ENCODE results near the gene CYB5R3.

DNA sequence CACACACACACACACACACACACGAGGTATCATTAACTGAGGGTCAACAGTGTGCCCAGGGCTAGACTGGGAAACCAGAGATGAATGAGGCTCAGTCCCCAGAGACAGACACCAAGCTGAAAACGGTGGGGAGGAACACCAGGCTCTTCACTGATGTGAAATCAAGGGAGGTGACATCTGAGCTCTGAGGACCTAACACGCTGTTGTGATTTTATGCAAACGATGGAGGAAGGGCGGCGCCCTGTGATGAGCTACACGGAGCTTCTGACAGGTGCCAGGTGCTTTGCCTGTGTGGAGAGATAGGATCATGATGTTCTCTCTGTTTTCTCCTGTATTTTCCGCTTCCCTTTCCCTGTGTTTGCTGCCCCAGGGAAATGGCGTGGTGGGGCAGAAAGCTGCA lies 6.5 kb upstream of the CYB5R3 start:
- TF ChIP-seq NFIC (IDR thresholded peaks at IDR 0.05; ENCODE audit: borderline replicate concordance) (no peak), EP300 (IDR thresholded peaks at IDR 0.05; ENCODE audit: borderline replicate concordance in 1 of 2, low read depth in 1 of 2, low read length in 1 of 2) (no peak), GABPA (IDR thresholded peaks at IDR 0.05; ENCODE audit: low read depth) (no peak), ELF1 (IDR thresholded peaks at IDR 0.05) (no peak), RXRA (IDR thresholded peaks at IDR 0.05; ENCODE audit: borderline replicate concordance, low read depth) (no peak), POLR2AphosphoS5 (IDR thresholded peaks at IDR 0.05; ENCODE audit: low read depth, low read length) (no peak), CHD2 (IDR thresholded peaks at IDR 0.05; ENCODE audit: low read length, partially characterized antibody) (no peak)
- TF ChIP-seq, protein P1, sequence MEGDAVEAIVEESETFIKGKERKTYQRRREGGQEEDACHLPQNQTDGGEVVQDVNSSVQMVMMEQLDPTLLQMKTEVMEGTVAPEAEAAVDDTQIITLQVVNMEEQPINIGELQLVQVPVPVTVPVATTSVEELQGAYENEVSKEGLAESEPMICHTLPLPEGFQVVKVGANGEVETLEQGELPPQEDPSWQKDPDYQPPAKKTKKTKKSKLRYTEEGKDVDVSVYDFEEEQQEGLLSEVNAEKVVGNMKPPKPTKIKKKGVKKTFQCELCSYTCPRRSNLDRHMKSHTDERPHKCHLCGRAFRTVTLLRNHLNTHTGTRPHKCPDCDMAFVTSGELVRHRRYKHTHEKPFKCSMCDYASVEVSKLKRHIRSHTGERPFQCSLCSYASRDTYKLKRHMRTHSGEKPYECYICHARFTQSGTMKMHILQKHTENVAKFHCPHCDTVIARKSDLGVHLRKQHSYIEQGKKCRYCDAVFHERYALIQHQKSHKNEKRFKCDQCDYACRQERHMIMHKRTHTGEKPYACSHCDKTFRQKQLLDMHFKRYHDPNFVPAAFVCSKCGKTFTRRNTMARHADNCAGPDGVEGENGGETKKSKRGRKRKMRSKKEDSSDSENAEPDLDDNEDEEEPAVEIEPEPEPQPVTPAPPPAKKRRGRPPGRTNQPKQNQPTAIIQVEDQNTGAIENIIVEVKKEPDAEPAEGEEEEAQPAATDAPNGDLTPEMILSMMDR (IDR thresholded peaks at IDR 0.05): no peak
- TF ChIP-seq, protein P2, sequence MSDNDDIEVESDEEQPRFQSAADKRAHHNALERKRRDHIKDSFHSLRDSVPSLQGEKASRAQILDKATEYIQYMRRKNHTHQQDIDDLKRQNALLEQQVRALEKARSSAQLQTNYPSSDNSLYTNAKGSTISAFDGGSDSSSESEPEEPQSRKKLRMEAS (IDR thresholded peaks at IDR 0.05; ENCODE audit: low read depth): no peak
- TF ChIP-seq, protein P3, sequence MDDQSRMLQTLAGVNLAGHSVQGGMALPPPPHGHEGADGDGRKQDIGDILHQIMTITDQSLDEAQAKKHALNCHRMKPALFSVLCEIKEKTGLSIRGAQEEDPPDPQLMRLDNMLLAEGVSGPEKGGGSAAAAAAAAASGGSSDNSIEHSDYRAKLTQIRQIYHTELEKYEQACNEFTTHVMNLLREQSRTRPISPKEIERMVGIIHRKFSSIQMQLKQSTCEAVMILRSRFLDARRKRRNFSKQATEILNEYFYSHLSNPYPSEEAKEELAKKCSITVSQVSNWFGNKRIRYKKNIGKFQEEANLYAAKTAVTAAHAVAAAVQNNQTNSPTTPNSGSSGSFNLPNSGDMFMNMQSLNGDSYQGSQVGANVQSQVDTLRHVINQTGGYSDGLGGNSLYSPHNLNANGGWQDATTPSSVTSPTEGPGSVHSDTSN (IDR thresholded peaks at IDR 0.05): no peak

All from SK-N-SH (cell line).